ELF-1 (cell line): ENCODE data around the gene NHLH1.

ENCODE experiments used
- DNase-seq: peaks from one replicate; pipeline ENCODE4 v3.0.0-alpha.2; 2016; ENCODE audit warnings: low read depth, low spot score

Gene NHLH1

DNA sequence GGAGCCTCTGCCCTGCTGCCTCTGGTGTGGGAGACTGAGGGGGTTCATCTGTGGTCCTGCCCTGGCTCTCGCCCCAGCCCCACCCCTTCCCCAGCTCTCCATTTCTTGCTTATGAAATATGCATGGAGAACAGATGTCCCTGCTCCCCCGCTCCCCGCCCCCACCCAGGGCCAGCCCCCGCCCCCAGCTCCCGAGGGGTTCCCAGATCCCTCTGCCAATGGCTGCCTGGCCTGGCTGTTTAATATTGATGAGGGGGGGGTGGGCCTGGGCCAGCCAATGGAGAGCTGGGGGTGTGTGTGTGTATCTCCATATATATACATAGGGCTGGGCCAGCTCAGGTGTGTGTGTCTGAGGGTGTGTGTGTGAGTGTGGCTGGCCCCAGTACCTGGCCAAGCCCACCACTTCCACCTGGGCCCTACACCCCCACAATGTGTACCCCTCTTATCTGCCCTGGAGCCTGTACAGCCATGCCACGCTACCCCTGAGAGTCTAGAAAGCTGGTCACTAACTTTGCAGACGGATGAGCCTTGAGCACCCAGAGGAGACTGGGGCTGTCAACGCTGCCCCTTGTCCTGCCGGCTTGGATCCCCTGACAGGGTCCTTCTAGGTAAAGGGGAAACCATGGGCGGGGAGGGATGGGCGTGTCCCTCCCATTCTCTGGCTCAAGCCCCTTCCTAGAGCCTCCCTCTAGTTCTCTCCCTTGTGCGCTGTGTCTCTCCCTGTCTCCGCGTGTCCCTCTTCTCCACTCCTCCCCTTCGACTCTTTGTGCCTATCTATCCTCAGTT lies at the start of gene NHLH1:
TSS of gene NHLH1 (plus strand) at position 341 of the 785 bp plus-strand sequence. CDS start 3,661 bp downstream, outside the sequence.
- no peak for DNase-seq

DNA sequence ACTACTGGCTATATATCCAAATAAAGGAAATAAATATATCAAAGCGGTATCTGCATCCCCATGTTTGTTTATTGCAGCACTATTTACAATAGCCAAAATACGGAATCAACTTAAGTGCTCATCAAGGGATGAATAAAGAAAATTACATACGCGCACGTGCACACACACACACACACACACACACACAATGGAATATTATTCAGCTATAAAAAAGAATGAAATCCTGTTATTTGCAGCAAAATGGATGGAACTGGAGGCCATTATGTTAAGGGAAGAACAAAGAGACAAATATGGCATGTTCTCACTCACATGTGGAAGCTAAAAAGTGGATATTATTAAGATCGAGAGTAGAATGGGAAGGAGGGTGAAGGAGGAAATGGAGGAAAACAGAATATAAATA lies 44.0 kb upstream of the NHLH1 start:
- no peak for DNase-seq

DNA sequence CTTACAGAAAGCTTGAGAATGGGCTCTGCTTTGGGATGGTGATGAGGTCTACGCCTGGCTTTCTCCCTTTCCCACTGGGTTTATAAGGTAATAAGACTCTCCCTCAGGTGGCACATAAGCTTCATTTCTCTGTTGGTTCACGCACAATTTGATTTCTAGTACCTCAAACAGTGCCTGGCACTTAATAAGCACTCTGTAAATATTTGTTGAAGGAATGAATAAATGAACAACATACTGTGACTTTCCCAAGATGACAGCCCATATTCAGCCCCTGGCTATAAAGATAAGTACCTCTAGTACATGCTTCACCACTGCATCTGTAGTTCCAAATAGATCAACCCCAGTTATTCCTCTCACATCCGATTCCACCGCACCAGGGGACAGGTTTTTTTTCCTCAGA lies 41.6 kb upstream of the NHLH1 start:
- DNase-seq, result no peak

DNA sequence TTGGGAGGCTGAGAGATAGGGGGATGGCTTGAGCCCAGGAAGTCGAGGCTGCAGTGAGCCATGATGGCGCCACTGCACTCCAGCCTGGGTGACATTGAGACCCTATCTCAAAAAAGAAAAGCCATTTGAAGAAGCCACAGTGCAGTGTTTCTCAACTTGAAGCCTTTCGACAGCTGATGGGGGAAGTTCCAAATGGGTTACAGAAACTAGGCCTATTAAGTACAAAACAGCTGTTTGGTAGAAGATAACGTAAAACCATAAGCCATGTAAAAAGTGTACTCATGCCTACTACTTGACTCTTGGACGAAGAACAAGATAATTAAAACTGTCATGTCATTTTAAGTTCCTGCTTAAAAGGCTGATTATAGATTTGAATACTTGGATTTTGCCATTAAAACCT lies 40.5 kb upstream of the NHLH1 start:
- DNase-seq, result no peak

DNA sequence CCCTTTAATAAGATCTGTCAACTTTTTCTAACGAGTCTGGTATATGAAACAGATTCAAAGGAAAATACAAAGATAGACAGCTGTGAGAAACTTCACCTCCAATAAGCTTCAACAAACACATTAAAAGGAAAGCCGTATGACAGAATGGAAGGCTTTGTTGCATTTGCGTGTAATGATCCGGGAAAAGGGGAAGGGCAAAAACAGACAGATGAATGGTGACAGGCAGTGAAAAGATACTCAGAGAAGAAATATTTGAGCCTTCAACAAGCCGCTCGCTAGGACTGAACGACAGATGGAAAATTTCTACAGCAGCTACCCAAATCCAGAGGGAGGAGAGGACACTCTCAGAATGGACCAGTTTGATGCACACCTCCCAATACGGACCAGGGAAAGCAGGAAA lies 38.7 kb upstream of the NHLH1 start:
- no peak for DNase-seq

DNA sequence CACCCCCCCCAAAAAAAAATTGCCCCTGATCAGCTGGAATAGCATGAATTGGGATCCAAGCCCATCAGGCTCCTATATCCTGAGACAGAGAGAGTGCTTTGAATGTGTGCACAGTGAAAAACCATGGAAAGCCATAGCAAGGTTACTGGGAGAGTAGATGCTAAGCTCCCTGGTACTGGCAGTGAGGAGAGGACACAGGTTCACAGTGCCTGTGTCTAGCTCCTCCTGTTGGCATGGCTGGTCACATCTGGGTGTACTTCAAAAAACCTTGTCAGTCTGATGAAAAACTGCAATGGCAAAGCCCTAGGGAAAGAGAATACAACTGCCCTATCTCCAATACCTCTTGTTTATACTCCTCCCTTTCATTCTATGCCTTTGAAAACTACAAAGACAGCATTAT lies 36.8 kb upstream of the NHLH1 start:
- no peak for DNase-seq

DNA sequence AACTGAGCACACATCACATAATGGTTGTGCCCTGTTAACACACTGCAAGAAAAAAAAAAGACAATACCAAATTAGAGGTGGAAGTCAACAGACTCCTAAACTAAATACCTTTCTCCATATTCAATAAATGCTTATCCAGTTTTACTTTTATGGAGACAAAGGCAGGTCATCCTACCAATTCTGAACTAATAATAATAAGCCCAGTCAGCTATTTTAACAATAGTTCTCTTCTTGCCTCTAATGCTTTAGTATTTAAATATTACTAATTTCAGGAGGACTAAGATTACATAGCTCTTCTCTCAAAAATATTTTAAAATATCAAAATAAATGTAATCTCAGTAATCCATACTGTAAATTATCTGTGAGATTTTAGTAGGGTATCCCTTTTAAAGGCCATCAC lies 34.4 kb upstream of the NHLH1 start:
- no peak for DNase-seq

DNA sequence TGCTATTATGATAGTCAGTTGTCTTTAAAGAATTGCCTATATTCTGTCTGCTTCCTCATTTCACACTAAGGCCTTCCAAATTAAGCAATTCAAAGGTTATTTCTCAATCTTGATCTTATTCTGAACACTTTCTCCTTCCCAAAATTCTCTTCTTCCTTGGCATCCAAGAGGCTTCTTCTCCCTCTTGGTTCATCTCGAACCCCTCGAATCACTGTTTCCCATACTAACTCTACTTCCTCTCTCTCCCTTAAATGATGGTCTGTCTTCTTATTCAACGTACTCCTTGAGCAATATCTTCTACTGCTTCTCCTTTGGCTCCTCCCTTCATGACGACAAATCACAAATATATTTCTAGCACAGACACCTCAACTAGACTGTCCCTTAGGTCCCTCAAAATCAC lies 28.3 kb upstream of the NHLH1 start:
- no peak for DNase-seq

DNA sequence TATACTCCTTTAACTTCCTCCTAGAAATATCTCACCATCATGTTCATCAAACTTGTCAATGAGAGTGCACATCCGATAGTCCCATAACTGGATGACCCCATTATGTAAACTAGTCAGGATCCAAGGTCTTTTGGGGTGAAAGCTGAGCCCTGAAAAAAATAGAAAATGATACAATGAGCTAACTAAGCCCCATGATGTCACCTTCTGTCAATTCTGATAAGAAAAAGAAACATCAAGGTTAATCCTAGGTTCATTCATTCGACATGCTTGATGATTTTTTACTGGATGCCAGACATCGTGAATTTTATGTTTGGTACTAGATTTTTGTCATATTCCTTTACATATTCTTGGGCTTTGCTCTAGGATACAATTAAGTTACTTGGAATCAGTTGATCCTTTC lies 26.7 kb upstream of the NHLH1 start:
- DNase-seq, result no peak

DNA sequence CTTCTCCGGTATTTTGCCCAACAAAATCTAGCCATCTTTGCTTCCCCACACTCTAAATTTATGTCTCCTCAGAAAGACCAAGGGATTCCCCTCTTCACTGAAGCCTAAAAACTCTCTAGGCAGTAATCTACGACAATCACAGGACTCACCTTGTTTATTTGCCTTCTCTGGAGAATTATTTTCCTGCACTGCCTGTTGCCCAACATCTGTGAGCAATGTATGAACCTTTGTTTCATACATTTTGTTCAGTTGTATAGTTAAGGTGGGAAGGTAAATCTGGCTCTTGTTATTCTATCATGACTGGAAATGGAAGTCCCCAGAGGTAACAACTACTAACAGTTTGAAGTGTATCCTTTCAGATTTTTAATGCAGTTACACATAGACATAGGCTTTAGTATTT lies 26.0 kb upstream of the NHLH1 start:
- DNase-seq, result no peak

DNA sequence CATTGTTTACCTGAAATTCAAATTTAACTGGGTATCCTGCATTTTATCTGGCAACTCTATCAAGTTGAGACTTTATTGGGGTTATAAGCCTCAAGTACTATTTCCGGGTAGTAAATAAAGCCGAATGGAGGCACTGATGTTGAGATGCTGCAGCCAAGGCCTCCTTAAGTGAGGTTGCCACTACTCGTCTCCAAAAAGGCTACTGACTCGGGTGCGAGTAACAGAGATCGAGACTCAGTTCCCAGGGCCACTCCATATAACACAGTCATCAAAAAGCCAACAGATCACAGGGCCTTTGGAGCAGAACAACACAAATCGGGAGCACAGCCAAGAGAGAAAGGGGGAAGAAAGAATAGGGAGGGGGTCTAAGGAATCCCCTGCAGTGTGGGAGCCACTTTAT lies 24.3 kb upstream of the NHLH1 start:
- DNase-seq, result no peak

DNA sequence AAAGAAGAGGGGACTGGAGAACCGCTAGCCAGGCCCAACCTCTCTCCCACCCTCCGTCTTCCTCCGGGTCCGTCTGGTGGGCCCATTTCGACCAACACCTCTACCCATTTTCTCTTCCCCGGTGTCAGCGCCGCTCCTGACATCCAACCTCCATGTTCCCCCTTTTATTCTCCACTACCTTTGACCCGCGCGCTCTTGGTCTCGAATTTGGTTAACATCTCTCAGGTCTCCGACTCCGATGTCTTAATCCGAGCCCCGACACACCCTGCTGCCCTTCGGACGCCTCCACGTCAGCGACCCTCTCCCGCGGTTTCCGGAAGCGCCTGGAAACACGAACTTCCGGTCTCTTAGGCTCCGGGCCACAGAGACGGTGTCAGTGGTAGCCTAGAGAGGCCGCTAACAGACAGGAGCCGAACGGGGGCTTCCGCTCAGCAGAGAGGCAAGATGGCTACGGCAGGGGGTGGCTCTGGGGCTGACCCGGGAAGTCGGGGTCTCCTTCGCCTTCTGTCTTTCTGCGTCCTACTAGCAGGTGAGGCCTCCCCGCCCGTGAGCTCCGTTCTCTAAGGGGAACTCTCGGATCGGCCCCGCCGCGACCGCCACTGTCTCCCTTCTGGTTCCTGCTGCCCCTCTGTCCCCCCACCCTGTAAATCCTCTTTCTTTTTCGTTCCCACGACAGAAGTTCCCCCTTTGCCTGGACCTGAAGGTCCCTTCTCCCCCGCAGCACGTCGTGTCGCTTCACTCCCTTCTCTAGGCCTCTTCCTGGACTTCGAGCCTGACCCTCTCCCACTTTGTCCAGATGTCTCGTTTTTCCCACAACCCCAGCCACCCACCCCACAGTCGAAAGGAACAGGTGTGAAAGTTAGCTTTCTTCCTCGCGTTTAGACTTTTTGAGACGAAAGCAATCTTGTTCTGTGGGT lies 23.7 kb upstream of the NHLH1 start, which contains the start of the genes COPA and NCSTN:
TSS of gene COPA (minus strand) at position 298 of the 917 bp plus-strand sequence. CDS start at position 218, 80 bp downstream.
TSS of gene NCSTN (plus strand) at position 431 of the 917 bp plus-strand sequence. CDS start at position 445, 14 bp downstream.
- peak; percentile 96 for DNase-seq

DNA sequence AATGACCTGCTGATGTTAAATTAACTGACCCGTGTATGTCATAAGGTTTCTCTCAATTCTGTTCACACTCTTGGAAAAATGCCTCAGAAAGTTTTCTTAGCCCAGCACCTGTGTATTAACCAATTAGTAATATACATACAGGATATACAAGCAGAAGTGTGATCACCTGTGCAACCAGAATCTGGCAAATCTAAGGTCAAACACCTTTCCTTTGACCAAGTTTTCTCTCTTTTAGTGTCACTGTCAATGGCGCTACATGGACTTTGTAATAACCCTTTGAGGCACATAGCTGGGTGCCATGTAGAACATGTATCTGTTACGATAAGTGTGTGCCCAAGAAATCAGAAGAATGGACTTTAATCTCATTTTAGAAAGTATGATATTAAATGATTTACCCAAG lies 22.6 kb upstream of the NHLH1 start:
- no peak for DNase-seq

DNA sequence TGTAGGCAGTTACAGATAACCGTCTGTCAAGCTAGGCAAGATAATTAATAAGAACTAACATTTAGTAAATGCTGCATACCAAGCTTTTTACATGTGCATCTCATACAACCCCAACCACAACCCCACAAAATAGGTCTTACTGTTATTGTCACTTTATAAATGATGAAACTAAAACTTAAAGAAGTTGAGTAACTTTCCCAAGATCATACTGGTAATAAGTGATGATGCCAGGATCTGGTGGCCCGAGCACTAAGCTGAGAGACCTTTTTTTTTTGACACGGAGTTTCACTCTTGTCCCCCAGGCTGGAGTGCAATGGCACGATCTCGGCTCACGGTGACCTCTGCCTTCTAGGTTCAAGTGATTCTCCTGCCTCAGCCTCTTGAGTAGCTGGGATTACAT lies 21.9 kb upstream of the NHLH1 start:
- no peak for DNase-seq

DNA sequence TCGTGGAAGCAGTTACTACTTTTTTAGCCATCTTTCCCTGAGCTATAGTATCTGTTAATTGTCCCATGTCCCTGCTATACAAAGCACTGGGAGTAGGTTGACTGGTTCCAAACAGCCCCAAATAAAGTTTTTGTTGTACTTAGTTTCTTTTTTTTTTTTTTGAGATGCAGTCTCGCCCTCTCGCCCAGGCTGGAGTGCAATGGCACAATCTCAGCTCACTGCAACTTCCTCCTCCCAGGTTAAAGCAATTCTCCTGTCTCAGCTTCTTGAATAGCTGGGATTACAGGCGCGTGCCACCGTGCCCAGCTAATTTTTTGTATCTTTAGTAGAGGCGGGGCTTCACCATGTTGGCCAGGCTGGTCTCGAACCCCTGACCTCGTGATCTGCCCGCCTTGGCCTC lies 20.4 kb upstream of the NHLH1 start:
- DNase-seq, result no peak

DNA sequence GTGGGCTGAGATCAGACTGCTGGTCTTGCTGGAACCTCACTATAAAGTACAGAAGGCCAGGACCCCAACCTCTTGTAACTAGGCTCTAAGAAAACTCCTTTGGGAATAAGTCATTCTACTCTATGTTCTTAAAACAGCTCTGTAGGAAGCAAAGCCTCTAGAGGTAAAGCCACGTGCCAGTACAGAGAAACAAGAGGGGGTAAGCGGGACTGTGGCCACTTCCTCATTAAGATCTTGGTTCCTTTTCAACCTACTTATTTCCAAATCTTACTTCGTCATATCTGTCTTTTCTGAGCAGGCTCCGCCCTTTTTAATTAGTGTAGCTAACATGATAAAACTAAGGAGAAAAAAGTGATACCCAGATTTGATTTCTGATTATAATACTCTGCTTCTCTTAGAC lies 19.9 kb upstream of the NHLH1 start:
- DNase-seq, result no peak

DNA sequence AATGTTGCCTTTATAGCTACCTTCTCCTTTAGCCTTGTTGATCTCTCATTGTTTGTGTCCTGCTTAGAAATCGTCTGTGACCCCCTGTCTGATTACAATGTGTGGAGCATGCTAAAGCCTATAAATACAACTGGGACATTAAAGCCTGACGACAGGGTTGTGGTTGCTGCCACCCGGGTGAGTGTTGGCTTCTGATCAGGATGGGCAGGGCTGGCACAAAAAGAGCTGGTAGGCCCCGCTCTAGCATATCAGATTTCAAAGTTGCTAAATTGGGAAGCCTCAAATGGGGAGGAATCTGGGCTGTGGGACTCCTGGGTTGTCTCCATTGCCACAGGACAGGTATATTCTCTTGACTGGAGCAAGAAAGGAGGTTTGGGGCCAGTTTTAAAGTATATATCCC lies 15.2 kb upstream of the NHLH1 start:
- DNase-seq, result no peak

DNA sequence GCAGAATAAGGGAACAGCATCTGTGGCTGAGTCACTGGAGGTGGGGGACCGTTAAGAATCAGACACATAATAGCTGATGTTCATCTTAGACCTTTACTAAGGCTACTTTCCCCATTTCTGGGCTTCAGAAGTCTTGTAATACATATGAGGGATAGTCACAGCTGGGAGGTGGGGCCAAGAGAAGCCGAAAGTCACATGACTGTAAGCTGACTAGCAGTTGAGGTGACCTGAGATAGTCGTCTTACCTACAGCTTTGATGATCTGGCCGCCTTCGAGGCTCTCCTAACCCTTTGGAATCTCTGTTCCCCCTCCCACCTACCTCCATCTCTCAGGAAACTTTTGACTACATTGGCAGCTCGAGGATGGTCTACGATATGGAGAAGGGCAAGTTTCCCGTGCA lies 14.3 kb upstream of the NHLH1 start:
- no peak for DNase-seq

DNA sequence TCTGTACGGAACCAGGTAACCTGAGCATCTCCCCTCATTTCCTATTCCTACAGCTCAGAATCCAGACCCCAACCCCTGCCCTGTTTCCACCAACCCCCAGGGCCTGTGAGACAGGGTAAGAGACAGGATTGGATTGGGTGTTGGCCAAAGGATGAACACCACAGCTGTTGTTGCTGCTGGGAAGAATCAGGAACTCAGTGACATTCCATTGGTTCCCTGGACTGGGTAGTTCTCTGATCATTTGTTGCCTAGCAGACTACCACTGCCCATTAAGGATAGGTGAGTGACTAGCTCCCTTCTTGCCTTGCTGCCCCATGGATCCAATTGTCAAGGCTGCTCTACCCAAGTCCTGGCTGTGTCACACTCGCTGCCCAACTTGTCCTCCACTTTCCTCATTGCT lies 13.6 kb upstream of the NHLH1 start:
- DNase-seq, result no peak

DNA sequence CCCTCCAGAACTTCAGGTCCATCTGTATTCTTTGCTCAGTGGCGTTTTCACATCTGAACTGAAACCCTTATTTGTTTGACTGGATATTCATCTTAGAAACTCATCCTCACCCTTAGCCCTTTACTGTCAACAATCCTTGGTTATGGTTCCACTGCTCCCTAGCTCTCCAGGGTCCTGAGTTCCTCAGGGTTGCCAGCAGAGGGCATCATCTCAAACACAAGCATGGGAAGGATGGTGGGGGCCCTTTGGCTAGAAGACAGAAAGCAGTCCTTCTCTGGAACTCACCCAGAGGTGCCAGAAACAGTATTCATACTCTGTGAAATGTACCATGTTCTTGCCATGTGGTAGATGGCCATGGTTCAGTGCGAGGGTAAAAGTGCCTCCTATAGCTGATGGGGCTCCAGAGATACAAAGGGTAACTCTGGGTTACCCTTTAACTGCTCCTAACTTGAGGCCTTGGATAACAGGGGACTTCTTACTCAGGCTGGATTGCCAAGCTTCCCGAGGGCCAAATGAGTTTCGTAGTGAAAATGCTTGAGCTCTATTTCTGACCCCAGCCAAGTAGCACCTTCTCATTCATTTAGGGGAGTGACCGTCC lies 12.4 kb upstream of the NHLH1 start:
- peak; percentile 53 for DNase-seq

DNA sequence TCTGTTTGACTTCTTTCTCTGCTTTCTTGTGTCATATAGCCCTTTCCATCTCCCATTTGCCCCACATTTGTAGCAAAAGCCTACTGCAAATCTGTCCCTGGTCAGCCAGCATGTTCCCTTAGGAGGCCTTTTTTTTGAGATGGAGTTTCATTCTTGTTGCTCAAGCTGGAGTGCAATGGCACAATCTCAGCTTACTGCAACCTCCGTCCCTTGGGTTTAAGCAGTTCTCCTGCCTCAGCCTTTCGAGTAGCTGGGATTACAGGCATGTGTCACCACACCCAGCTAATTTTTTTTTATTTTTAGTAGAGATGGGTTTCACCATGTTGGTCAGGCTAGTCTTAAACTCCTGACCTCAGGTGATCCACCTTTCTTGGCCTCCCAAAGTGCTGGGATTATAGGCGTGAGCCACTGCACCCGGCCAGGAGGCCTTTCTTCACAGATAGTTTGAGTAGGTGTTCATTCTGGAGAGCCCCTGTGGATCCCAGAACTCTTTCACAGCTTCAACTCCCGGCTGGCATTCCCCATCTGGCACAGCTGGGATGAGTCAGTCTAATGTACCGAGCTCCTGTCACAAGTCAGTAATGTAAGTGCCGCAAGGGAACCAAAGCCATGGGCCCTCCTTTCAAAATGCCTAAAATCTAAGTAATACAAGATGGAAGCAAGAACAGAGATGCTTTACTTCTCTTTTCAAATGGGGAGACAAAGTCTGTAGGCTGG lies 9.4 kb upstream of the NHLH1 start:
- no peak for DNase-seq

DNA sequence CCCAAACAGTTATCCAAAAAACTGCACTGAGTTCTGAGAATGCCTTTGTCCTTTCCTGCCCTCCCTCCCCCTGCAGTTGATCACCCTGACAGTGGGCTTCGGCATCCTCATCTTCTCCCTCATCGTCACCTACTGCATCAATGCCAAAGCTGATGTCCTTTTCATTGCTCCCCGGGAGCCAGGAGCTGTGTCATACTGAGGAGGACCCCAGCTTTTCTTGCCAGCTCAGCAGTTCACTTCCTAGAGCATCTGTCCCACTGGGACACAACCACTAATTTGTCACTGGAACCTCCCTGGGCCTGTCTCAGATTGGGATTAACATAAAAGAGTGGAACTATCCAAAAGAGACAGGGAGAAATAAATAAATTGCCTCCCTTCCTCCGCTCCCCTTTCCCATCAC lies 8.8 kb upstream of the NHLH1 start:
- no peak for DNase-seq
